ENCODE measurements around the gene TMPRSS2. TPM values are rescaled to one million over a fixed set of nuclear protein-coding genes. Genes with fewer than 3 reads are reported as not detected.
"Not testable (repeated sequence)": the region's sequence is repeated elsewhere in the genome, so short reads cannot be mapped to it uniquely, and the experiment has no call there.

TMPRSS2 gene

DNA sequence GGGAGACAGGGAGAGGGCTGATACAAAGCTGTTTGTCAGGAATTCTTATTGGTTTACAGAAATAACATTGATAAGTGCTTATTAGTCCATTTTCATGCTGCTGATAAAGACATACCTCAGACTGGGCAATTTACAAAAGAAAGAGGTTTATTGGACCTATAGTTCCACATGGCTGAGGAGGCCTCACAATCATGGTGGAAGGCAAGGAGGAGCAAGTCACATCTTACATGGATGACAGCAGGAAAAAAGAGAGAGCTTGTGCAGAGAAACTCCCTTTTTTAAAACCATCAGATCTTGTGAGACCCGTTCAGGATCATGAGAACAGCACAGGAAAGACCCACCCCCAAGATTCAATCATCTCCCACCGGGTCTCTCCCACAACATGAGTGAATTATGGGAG lies 90.5 kb downstream of the TMPRSS2 start:
- H2AFZ ChIP-seq (ENCODE audit: low read length); H3K14ac ChIP-seq (ENCODE audit: low read length); H2BK120ac ChIP-seq (ENCODE audit: low read depth, low read length); H2BK5ac ChIP-seq (ENCODE audit: low read length); H4K8ac ChIP-seq (ENCODE audit: low read depth, low read length); H3K9ac ChIP-seq (ENCODE audit: low read depth, low read length, poor library complexity); H3K9me3 ChIP-seq (replicated peaks in 1 of 2; ENCODE audit: control insufficient read depth in 2 of 2, insufficient read depth in 1 of 2, low read depth in 1 of 2, low read length in 2 of 2); H3K79me1 ChIP-seq (ENCODE audit: low read depth, low read length); H3K27me3 ChIP-seq (ENCODE audit: control insufficient read depth in 3 of 3, insufficient read depth in 3 of 3, low read depth in 1 of 3, low read length in 3 of 3); H3K36me3 ChIP-seq (replicated peaks in 1 of 2; ENCODE audit: control insufficient read depth in 2 of 2, insufficient read depth in 2 of 2, low read length in 2 of 2); DNase-seq (ENCODE audit: low spot score); H3K18ac ChIP-seq (ENCODE audit: low read length); H3K4me1 ChIP-seq (ENCODE audit: control insufficient read depth in 2 of 2, insufficient read depth in 1 of 2, low read depth in 1 of 2, low read length in 2 of 2); H2AK5ac ChIP-seq (ENCODE audit: low read depth, low read length); H3K4ac ChIP-seq (ENCODE audit: low read length); H3K23ac ChIP-seq (ENCODE audit: low read depth, low read length, poor library complexity); H2BK15ac ChIP-seq (ENCODE audit: low read length); H3K4me3 ChIP-seq (ENCODE audit: low read length in 2 of 2); H4K91ac ChIP-seq (ENCODE audit: low read depth, low read length, poor library complexity); H3K4me2 ChIP-seq (ENCODE audit: insufficient read depth, low read length, poor library complexity, severe bottlenecking); H2BK12ac ChIP-seq (ENCODE audit: low read length); H3K27ac ChIP-seq (replicated peaks; ENCODE audit: low read length): not testable (repeated sequence)
- no CpG with 5 or more reads among the region's 2 CpGs for WGBS, 2 donors (ENCODE audit: extremely low coverage in 2 of 2, insufficient read length in 2 of 2, insufficient replicate concordance in 1 of 2)

Small RNAs within 50 kb of the gene (small RNA-seq; reads per million reads assigned to genes)
- not detected for gene RF00421 (ENCODE audit: insufficient read depth)

All from neuronal stem cell (in vitro differentiated cells).